ENCODE measurements around the gene FBXO42.

Gene FBXO42

DNA sequence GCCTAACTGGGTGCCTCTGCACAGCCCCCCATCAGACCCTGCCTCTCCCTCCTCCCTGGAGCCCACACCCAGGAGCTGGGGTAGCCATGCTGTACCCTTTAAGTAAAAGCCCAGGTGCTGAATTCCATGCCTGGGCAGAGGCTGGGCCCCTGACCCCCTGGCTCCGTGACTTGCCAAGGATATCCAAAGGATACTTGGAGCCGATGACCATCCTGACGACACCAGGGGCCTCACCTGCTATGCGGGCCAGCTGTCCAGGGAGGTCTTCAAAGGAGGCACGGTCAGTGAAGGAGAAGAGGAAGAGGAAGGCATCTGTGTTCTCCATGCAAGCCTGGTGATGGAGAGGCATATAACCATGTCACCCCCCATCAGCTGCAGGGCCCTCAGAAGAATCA is 120.0 kb downstream of the FBXO42 start:
- in situ Hi-C loops (cut with HindIII; ENCODE audit: low sequenced_read_pairs), result no loop called here
- no peak for DNase-seq (ENCODE audit: low read depth)
- H3K4me3 ChIP-seq (ENCODE audit: low read depth, low read length), result no peak overlapping the region
- TF ChIP-seq, protein P1, sequence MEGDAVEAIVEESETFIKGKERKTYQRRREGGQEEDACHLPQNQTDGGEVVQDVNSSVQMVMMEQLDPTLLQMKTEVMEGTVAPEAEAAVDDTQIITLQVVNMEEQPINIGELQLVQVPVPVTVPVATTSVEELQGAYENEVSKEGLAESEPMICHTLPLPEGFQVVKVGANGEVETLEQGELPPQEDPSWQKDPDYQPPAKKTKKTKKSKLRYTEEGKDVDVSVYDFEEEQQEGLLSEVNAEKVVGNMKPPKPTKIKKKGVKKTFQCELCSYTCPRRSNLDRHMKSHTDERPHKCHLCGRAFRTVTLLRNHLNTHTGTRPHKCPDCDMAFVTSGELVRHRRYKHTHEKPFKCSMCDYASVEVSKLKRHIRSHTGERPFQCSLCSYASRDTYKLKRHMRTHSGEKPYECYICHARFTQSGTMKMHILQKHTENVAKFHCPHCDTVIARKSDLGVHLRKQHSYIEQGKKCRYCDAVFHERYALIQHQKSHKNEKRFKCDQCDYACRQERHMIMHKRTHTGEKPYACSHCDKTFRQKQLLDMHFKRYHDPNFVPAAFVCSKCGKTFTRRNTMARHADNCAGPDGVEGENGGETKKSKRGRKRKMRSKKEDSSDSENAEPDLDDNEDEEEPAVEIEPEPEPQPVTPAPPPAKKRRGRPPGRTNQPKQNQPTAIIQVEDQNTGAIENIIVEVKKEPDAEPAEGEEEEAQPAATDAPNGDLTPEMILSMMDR (IDR thresholded peaks at IDR 0.05; ENCODE audit: low read depth, low read length, missing control alignments), result no peak

DNA sequence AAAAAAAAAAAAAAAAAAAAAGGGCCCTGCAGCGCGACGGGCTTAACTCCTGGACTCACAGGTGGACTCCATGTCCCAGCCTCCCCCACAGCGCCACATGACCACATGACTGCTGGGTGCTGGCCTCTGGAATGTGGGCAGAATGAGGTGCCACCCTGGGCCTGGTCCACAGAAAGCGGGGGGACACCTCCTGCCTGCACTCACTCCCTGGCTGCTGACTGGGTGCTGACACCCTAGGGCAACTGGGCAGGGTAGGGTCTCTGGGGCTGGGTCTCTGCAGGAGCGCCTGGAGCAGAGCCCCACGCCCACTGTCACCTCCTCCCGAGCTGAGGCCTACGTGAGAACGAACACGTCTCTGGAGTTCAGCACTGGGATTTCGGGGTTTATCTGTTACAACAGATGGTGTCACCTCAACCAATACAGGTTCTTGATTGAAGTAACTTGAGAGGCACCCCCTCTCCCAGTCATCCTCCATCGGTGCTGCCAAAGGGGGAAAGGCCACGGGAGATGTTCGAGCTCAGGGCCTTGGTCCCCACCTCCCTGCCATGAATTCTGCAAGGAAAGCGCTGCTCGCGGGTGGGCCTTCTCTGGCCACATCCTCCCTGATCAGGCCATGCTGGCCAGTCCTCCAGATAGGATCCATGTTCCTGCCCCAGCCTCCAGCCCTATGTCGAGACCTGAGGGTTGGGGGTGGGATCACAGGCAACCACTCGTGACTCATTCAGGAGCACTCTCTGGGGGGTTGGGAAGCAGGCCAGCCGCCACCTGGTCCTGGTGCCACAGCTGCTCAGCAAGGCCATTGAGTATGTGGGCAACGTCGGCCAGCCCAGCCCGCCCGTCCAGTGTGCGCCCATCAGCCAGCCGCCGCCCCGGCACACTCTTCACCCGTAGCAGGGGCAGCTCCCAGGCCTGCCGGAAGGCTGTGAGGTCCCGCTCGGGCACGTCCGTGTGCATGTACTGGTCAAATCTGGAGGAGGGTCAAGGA is 120.7 kb downstream of the FBXO42 start:
- TF ChIP-seq, protein P1 (IDR thresholded peaks at IDR 0.05; ENCODE audit: low read depth, low read length, missing control alignments), result no peak
- in situ Hi-C loops (cut with HindIII; ENCODE audit: low sequenced_read_pairs), result no loop called here
- DNase-seq (ENCODE audit: low read depth), result no peak
- no peak overlapping the region for H3K4me3 ChIP-seq (ENCODE audit: low read depth, low read length)

DNA sequence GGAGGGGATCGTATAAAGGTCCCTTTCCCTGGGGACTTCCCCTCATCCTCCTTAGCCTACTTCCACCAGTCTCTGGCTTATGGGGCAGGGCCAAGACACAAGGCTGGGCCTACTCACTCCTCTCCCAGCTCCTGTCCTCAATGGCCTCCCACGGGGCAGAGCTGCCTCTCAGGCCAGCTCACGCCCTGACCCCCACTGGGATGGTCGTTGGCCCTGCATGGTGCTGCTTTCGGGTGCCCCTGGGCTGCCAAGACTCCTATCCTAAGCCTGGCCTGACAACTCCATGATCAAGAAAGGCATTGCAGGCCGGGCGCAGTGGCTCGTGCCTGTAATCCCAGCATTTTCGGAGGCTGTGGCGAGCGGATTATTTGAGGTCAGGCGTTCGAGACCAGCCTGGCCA is 121.5 kb downstream of the FBXO42 start:
- TF ChIP-seq, protein P1 (IDR thresholded peaks at IDR 0.05; ENCODE audit: low read depth, low read length, missing control alignments), result no peak
- DNase-seq (ENCODE audit: low read depth), result no peak
- in situ Hi-C loops (cut with HindIII; ENCODE audit: low sequenced_read_pairs), result no loop called here
- H3K4me3 ChIP-seq (ENCODE audit: low read depth, low read length), result no peak overlapping the region

DNA sequence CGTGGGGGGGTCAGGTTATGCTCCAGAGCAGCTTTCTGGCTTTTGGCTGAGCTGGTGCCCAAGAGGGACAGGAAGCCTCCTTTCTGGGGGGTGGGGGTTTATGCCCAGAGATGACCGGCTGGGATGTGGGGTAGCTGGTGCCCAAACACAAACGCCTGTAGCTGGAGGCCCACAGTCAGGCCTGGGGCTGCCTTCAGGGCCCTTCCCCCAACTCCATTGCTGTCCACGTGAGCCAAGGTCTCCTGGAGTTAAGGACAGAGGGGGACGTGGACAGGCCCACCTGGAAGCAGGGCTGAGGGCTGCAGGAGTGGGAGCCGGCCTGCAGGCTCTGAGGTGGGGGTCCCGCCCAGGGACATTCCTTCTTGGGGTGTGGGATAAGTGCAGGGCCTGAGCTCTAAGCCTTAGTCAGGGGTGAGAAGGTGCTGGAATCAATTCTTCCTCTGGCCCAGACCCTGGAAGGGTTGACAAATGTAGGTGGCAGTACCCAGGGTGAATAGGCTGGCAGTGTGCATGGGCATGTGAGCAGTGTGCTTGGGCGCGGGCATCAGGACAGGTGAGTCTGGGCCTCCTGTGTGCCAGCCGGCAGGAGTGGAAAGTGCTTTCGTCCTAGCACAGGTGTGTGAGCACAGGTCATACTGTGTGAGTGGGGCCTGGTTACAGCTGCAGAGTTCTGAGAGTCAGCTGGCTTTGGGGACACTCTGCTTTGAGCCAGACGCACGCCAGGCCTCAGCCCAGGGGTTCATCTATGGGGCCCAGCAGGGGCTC is 122.1 kb downstream of the FBXO42 start:
- TF ChIP-seq, protein P1 (IDR thresholded peaks at IDR 0.05; ENCODE audit: low read depth, low read length, missing control alignments), result no peak
- H3K4me3 ChIP-seq (ENCODE audit: low read depth, low read length), result no peak overlapping the region
- in situ Hi-C loops (cut with HindIII; ENCODE audit: low sequenced_read_pairs), result no loop called here
- no peak for DNase-seq (ENCODE audit: low read depth)

DNA sequence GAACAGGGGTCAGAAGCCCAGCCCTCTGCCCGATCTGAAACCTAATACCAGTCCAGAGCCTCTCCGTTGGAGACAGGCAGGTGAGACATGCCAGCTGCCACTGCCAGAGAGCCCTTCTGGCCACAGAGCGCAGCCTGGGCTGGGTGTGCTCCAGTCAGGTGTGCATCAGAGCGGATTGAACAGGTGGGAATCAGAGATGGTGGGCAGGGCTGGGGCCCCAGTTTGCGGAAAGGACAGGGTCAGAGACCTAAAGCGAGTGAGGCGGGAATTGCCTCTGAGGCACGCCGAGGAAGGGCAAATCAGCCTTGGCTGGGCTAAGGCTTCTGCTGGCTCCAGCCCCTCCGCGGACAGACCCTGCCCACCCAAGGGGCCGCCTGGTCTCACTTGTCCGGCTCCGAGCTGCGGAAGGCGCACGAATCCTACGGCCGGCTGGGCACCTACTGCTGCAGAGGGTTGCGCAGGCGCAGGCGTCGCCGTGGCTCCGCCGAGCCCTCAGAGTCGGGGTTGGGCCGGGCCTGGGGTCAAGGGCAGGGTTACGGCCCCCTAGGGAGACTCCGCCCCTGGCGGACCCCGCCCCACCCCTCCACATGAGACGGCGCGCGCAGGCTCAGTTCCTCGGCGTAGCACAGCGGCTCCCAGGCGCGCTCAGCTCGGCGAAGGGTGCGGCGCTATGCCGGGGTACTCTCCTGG is 125.6 kb downstream of the FBXO42 start:
- in situ Hi-C loops (cut with HindIII; ENCODE audit: low sequenced_read_pairs), result no loop called here
- peak overlapping the region; percentile 28 for H3K4me3 ChIP-seq (ENCODE audit: low read depth, low read length)
- TF ChIP-seq, protein P1 (IDR thresholded peaks at IDR 0.05; ENCODE audit: low read depth, low read length, missing control alignments), result no peak
- no peak for DNase-seq (ENCODE audit: low read depth)

DNA sequence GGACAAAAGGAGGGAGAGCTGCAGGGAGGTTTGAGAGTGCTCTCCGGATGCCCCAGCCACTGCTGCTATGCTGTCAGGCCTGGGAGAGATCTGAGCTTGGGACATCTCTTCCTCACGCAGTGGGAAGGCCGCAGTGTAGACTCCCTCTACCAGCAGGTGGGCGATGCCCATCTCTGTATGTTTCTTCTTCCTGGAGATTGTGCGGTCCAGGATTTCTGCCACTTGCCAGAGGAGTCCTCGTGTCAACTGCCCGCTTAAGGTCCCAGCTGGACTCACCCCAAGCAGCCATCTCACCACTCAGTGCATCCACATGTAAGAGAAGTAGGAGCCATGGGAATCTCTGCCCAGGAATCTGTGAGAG is 126.2 kb downstream of the FBXO42 start:
- no peak overlapping the region for H3K4me3 ChIP-seq (ENCODE audit: low read depth, low read length)
- TF ChIP-seq, protein P1 (IDR thresholded peaks at IDR 0.05; ENCODE audit: low read depth, low read length, missing control alignments), result no peak
- DNase-seq (ENCODE audit: low read depth), result no peak
- in situ Hi-C loops (cut with HindIII; ENCODE audit: low sequenced_read_pairs), result no loop called here
